HepG2 (cell line): ENCODE measurements around the gene ARF4. TPM values are rescaled to one million over a fixed set of nuclear protein-coding genes. Genes with fewer than 3 reads are reported as not detected.

Experiments
- BRCA1 ChIP-seq: sonication (generic); formaldehyde crosslinking; IDR thresholded peaks from 2 replicates; pipeline ENCODE4 v1.4.0; 2020; ENCODE audit warnings: missing genetic modification reagents
- CBX5 ChIP-seq: sonication (generic); formaldehyde crosslinking; IDR thresholded peaks from 2 replicates; pipeline ENCODE4 v1.4.0; 2020; ENCODE audit warnings: missing genetic modification reagents, borderline replicate concordance
- CHCHD3 ChIP-seq: sonication (generic); formaldehyde crosslinking; IDR thresholded peaks from 2 replicates; pipeline ENCODE4 v1.8.0; 2022; ENCODE audit warnings: mild to moderate bottlenecking, missing genetic modification reagents, moderate library complexity
- CTCF ChIP-seq: sonication (generic); formaldehyde crosslinking; IDR thresholded peaks from 2 replicates; pipeline ENCODE4 v1.5.0; 2020; ENCODE audit warnings: mild to moderate bottlenecking, missing genetic modification reagents, moderate library complexity
- HNF4A ChIP-seq: sonication (generic); formaldehyde crosslinking; IDR thresholded peaks from 2 replicates; pipeline ENCODE4 v1.4.0; 2020; ENCODE audit warnings: missing genetic modification reagents
- MIXL1 ChIP-seq: IDR thresholded peaks from 2 replicates; pipeline ENCODE4 v1.6.1; 2016
- SNRNP70 ChIP-seq: fragments of 200-400 bp; formaldehyde crosslinking; IDR thresholded peaks from 2 replicates; pipeline ENCODE4 v1.6.1; 2017; ENCODE audit warnings: mild to moderate bottlenecking, low read depth, low read length, moderate library complexity
- TCF12 ChIP-seq, 2 experiments: fragments of 450-650 bp in 1 of 2; sonication (generic) in 1 of 2; formaldehyde crosslinking in 1 of 2; IDR thresholded peaks; 2 replicates each; pipeline versions ENCODE4 v1.6.1 to v1.8.0; 2017 to 2022; ENCODE audit warnings: antibody characterized with exemption in 1 of 2, mild to moderate bottlenecking in 1 of 2, missing genetic modification reagents in 1 of 2, moderate library complexity in 1 of 2
- ZNF432 ChIP-seq: sonication (generic); formaldehyde crosslinking; IDR thresholded peaks from 2 replicates; pipeline ENCODE4 v1.5.0; 2020; ENCODE audit warnings: missing genetic modification reagents, mild to moderate bottlenecking, borderline replicate concordance
- ZNF441 ChIP-seq: sonication (generic); formaldehyde crosslinking; IDR thresholded peaks from 2 replicates; pipeline ENCODE4 v1.7.0; 2021; ENCODE audit warnings: missing genetic modification reagents, borderline replicate concordance
- ZNF619 ChIP-seq: sonication (generic); formaldehyde crosslinking; IDR thresholded peaks from 2 replicates; pipeline ENCODE4 v1.4.0; 2020; ENCODE audit warnings: mild to moderate bottlenecking, missing genetic modification reagents
- ZXDC ChIP-seq: sonication (generic); formaldehyde crosslinking; IDR thresholded peaks from 2 replicates; pipeline ENCODE4 v1.5.0; 2020; ENCODE audit warnings: mild to moderate bottlenecking, missing genetic modification reagents
- polyA plus RNA-seq, 8 experiments: library from polyadenylated mRNA; depleted of rRNA in 3 of 8; stranded (reverse) in 7 of 8; unstranded in 1 of 8; fragments of >200 nt; fragmentation: Illumina TruSeq in 4 of 8; extraction: Trizol in 4 of 8; gene quantifications; 2 replicates each; pipeline versions ENCODE4 v1.2.1 to v1.2.3, GENCODE V29; 2011 to 2016; ENCODE audit warnings: low read depth in 4 of 8, missing spikeins in 1 of 8, mixed read lengths in 1 of 8; ENCODE audit not compliant: insufficient read depth in 1 of 8
- total RNA-seq, 5 experiments: library from RNA; depleted of rRNA; stranded (reverse); fragments of >200 nt; fragmentation: Illumina TruSeq; extraction: Trizol; gene quantifications; 2 replicates each; pipeline ENCODE4 v1.2.3, GENCODE V29; 2016; ENCODE audit warnings: low read depth in 1 of 5
- TF ChIP-seq, protein P1 (sequence below): sonication (generic); formaldehyde crosslinking; IDR thresholded peaks from 2 replicates; pipeline ENCODE4 v1.8.0; 2022; ENCODE audit warnings: missing genetic modification reagents, mild to moderate bottlenecking, inconsistent platforms, borderline replicate concordance
- TF ChIP-seq, protein P2 (sequence below), 2 experiments: sonication (generic) in 1 of 2; formaldehyde crosslinking in 1 of 2; IDR thresholded peaks; 2 replicates each; pipeline versions ENCODE4 v1.6.1 to v1.9.0; 2014 to 2022; ENCODE audit warnings: antibody characterized with exemption in 1 of 2, borderline replicate concordance in 1 of 2, inconsistent platforms in 1 of 2, low read depth in 1 of 2, missing genetic modification reagents in 1 of 2
- TF ChIP-seq, protein P3 (sequence below): sonication (generic); formaldehyde crosslinking; IDR thresholded peaks from 2 replicates; pipeline ENCODE4 v1.4.0; 2020; ENCODE audit warnings: mild to moderate bottlenecking, low read depth, missing genetic modification reagents

Gene ARF4
- total and polyA plus RNA-seq, 2 of the 13 experiments (the other 11 are each of a cell fraction or from before 2014, with no cell fraction given) = 184 to 250 TPM

- no peak for TF ChIP-seq ZNF619 (CRISPR knock-in tag)
- TF ChIP-seq HNF4A (CRISPR knock-in tag) = no peak; the same call in 1 of the 2 replicates
- TF ChIP-seq ZXDC = peak; percentile 92
- TF ChIP-seq ZNF441 (CRISPR knock-in tag) = peak; percentile 80; the same call in 1 of the 2 replicates
- no peak for TF ChIP-seq BRCA1 (CRISPR knock-in tag)
- TF ChIP-seq, protein P1, sequence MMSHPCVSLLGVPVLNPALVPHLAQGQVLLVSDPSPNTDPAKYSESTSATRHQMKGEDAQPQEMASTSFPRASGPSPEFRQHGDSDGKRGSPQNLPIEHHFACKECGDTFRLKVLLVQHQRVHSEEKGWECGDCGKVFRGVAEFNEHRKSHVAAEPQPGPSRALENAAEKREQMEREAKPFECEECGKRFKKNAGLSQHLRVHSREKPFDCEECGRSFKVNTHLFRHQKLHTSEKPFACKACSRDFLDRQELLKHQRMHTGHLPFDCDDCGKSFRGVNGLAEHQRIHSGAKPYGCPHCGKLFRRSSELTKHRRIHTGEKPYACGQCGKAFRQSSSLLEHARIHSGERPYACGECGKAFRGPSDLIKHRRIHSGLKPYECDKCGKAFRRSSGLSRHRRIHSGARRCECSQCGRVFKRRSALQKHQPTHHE = no peak
- no peak for TF ChIP-seq SNRNP70
- TF ChIP-seq MIXL1 (CRISPR knock-in tag) = peak; percentile 74
- peak; percentile 91; the same call in 1 of the 2 replicates for TF ChIP-seq CBX5 (CRISPR knock-in tag)
- no peak for TF ChIP-seq TCF12 (IDR thresholded peaks at IDR 0.05)
- no peak for TF ChIP-seq TCF12 (CRISPR knock-in tag; IDR thresholded peaks at IDR 0.05)
- TF ChIP-seq, protein P2, sequence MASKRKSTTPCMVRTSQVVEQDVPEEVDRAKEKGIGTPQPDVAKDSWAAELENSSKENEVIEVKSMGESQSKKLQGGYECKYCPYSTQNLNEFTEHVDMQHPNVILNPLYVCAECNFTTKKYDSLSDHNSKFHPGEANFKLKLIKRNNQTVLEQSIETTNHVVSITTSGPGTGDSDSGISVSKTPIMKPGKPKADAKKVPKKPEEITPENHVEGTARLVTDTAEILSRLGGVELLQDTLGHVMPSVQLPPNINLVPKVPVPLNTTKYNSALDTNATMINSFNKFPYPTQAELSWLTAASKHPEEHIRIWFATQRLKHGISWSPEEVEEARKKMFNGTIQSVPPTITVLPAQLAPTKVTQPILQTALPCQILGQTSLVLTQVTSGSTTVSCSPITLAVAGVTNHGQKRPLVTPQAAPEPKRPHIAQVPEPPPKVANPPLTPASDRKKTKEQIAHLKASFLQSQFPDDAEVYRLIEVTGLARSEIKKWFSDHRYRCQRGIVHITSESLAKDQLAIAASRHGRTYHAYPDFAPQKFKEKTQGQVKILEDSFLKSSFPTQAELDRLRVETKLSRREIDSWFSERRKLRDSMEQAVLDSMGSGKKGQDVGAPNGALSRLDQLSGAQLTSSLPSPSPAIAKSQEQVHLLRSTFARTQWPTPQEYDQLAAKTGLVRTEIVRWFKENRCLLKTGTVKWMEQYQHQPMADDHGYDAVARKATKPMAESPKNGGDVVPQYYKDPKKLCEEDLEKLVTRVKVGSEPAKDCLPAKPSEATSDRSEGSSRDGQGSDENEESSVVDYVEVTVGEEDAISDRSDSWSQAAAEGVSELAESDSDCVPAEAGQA (IDR thresholded peaks at IDR 0.05; ENCODE audit: low read depth) = peak; percentile 55
- TF ChIP-seq, protein P2 (CRISPR knock-in tag; IDR thresholded peaks at IDR 0.05; ENCODE audit: borderline replicate concordance) = no peak
- TF ChIP-seq CHCHD3 (CRISPR knock-in tag) = no peak
- TF ChIP-seq CTCF (CRISPR knock-in tag) = peak; percentile 23; the same call in 1 of the 2 replicates
- no peak for TF ChIP-seq ZNF432 (CRISPR knock-in tag)
- TF ChIP-seq, protein P3, sequence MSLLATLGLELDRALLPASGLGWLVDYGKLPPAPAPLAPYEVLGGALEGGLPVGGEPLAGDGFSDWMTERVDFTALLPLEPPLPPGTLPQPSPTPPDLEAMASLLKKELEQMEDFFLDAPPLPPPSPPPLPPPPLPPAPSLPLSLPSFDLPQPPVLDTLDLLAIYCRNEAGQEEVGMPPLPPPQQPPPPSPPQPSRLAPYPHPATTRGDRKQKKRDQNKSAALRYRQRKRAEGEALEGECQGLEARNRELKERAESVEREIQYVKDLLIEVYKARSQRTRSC (CRISPR knock-in tag) = peak; percentile 58; the same call in 1 of the 2 replicates
These were observed 41.2 kb downstream of the ARF4 start, which contains the start of gene PDE12 (continued) for GRCh38 chr3:57555738-57556458.
